Keratinocyte (primary cell): ENCODE measurements around the gene TUBB3. TPM values are rescaled to one million over a fixed set of nuclear protein-coding genes. Genes with fewer than 3 reads are reported as not detected.

Experiments used
- DNase-seq: peaks from one replicate; pipeline ENCODE4 v3.0.0-alpha.2; 2011; ENCODE audit warnings: low read depth, missing footprints, low spot score
- FAIRE-seq: peaks from 2 replicates; lab custom pipeline; 2011; peaks lifted over from hg19 to GRCh38; lab: Jason Lieb, UNC
- H2AFZ ChIP-seq: 2 replicates; pipeline ENCODE4 v1.6.0; 2012; ENCODE audit warnings: low read length, control low read depth, inconsistent platforms; ENCODE audit not compliant: control insufficient read depth
- H3K27ac ChIP-seq: 2 replicates; pipeline ENCODE4 v1.5.1; 2011; ENCODE audit warnings: low read length; ENCODE audit not compliant: control insufficient read depth, insufficient read depth
- H3K27me3 ChIP-seq: 3 replicates; pipeline ENCODE4 v1.6.0; 2011; ENCODE audit warnings: low read length; ENCODE audit not compliant: control insufficient read depth, insufficient read depth; ENCODE audit errors: extremely low read depth
- H3K36me3 ChIP-seq, 2 experiments: 2 replicates in 1 of 2; 3 replicates in 1 of 2; pipeline ENCODE4 v1.5.1; 2011; ENCODE audit warnings: low read length in 2 of 2, mild to moderate bottlenecking in 1 of 2; ENCODE audit not compliant: control insufficient read depth in 2 of 2, insufficient read depth in 2 of 2; ENCODE audit errors: extremely low read depth in 1 of 2
- H3K4me1 ChIP-seq: 3 replicates; pipeline ENCODE4 v1.5.1; 2011; ENCODE audit warnings: low read length; ENCODE audit not compliant: control insufficient read depth, insufficient read depth; ENCODE audit errors: extremely low read depth
- H3K4me2 ChIP-seq: 3 replicates; pipeline ENCODE4 v1.6.0; 2011; ENCODE audit warnings: low read depth, low read length; ENCODE audit not compliant: control insufficient read depth, insufficient read depth; ENCODE audit errors: extremely low read depth
- H3K4me3 ChIP-seq, 3 experiments: fragments of 200-600 bp in 1 of 3; sonication (generic) in 1 of 3; 2 replicates in 2 of 3; 3 replicates in 1 of 3; pipeline ENCODE4 v1.5.1; 2011 to 2016; ENCODE audit warnings: low read length in 3 of 3, mild to moderate bottlenecking in 3 of 3, control low read depth in 2 of 3, inconsistent platforms in 1 of 3, low read depth in 1 of 3, mixed read lengths in 1 of 3, mixed run types in 1 of 3, moderate library complexity in 1 of 3; ENCODE audit not compliant: control insufficient read depth in 2 of 3, insufficient read depth in 2 of 3; ENCODE audit errors: extremely low read depth in 1 of 3
- H3K79me2 ChIP-seq: 2 replicates; pipeline ENCODE4 v1.6.0; 2012; ENCODE audit warnings: low read length; ENCODE audit not compliant: control insufficient read depth, insufficient read depth
- H3K9ac ChIP-seq: 3 replicates; pipeline ENCODE4 v1.6.0; 2011; ENCODE audit warnings: low read length; ENCODE audit not compliant: control insufficient read depth, insufficient read depth; ENCODE audit errors: extremely low read depth
- H3K9me1 ChIP-seq: 3 replicates; pipeline ENCODE4 v1.6.0; 2011; ENCODE audit warnings: low read length; ENCODE audit not compliant: control insufficient read depth, insufficient read depth; ENCODE audit errors: extremely low read depth
- H3K9me3 ChIP-seq: 2 replicates; pipeline ENCODE4 v1.5.1; 2012; ENCODE audit warnings: low read depth, low read length; ENCODE audit not compliant: control insufficient read depth
- H4K20me1 ChIP-seq: 3 replicates; pipeline ENCODE4 v1.6.0; 2011; ENCODE audit warnings: low read length; ENCODE audit not compliant: control insufficient read depth, insufficient read depth; ENCODE audit errors: extremely low read depth
- CTCF ChIP-seq, 3 experiments: IDR thresholded peaks in 1 of 3; conservative IDR thresholded peaks in 1 of 3; optimal IDR thresholded peaks in 1 of 3; 2 replicates in 2 of 3; 3 replicates in 1 of 3; pipeline versions ENCODE3 to v1.5.1; 2011; ENCODE audit warnings: low read length in 3 of 3, mild to moderate bottlenecking in 3 of 3, moderate library complexity in 2 of 3, control low read depth in 1 of 3, inconsistent platforms in 1 of 3; ENCODE audit not compliant: insufficient read depth in 2 of 3; ENCODE audit errors: extremely low read depth in 1 of 3
- EZH2 ChIP-seq: IDR thresholded peaks from one replicate; pipeline ENCODE4 v1.6.1; 2012; ENCODE audit warnings: inconsistent platforms, mild to moderate bottlenecking, low read length, moderate library complexity
- dilution Hi-C: fragments of 300-500 bp; cut with MboI; formaldehyde crosslinking; loops from one replicate; pipeline ENCODE4 v1.7.0; 2020; ENCODE audit warnings: low sequenced_read_pairs; ENCODE audit not compliant: extremely low pct_ligation_motif_present
- polyA plus RNA-seq, 5 experiments: library from polyadenylated mRNA; depleted of rRNA in 3 of 5; stranded (reverse) in 3 of 5; stranded (forward) in 1 of 5; unstranded in 1 of 5; fragments of >200 nt; gene quantifications; 1 replicate in 1 of 5; 2 replicates in 3 of 5; 3 replicates in 1 of 5; pipeline versions ENCODE4 v1.2.1 to v1.2.3, GENCODE V29; 2011 to 2012; ENCODE audit warnings: missing spikeins in 2 of 5, low read depth in 1 of 5, low replicate concordance in 1 of 5

TUBB3 gene
- polyA plus RNA-seq, 1 donor (not counting 4 experiments of a cell fraction or from before 2014, with no cell fraction given) = 34.0 TPM

DNA sequence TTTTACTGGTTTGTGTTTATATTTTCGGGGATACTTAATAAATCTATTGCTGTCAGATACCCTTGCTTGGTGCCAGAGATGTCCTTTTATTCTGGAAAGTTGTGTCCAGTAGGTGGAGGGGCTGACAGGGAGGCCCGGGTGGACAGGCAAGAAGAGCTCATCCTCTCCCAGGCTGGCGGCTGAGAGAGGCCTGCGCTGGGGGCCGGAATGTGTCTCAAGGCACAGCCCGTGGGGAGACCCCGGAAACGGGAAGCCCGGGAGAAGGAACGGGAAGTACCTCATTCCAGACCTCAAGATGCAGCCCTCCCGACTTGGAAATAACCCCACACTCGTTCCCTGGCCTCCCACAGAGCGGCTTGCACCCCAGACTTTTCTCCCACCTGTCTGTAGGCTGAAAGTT lies 12.9 kb downstream of the TUBB3 start:
- Histone ChIP-seq H3K4me1 (no peaks in the 10 kb centered on the region), H3K9me3 (no peaks in the 10 kb centered on the region), H3K36me3 (peaks cover 9 to 12% of the 10 kb centered on the region in 2 experiments), H3K27me3 (peaks cover 6% of the 10 kb centered on the region), H3K9me1 (no peaks in the 10 kb centered on the region), H3K27ac (no peak overlapping the region), H3K79me2 (no peaks in the 10 kb centered on the region), H4K20me1 (no peaks in the 10 kb centered on the region), H3K4me3 (no peak overlapping the region), H2AFZ (no peak overlapping the region), H3K4me2 (no peak overlapping the region), H3K9ac (no peak overlapping the region)
- no peak for FAIRE-seq
- no peak for DNase-seq
- TF ChIP-seq CTCF (optimal IDR thresholded peaks at IDR 0.05 in 1 of 3, IDR thresholded peaks at IDR 0.05 in 1 of 3, conservative IDR thresholded peaks at IDR 0.05 in 1 of 3; ENCODE audit: extremely low read depth in 1 of 3, insufficient read depth in 2 of 3, low read length in 3 of 3) = no peak
- TF ChIP-seq EZH2 = no peak
- dilution Hi-C loops = no loop called here

GRCh38 chr16:89936508-89936907 lies 13.4 kb downstream of the TUBB3 start:
- Histone ChIP-seq H3K36me3 (peaks cover 9 to 12% of the 10 kb centered on the region in 2 experiments), H3K9me1 (no peaks in the 10 kb centered on the region), H3K4me2 (no peak overlapping the region), H3K79me2 (no peaks in the 10 kb centered on the region), H3K9ac (no peak overlapping the region), H4K20me1 (no peaks in the 10 kb centered on the region), H3K9me3 (no peaks in the 10 kb centered on the region), H3K27me3 (peaks cover 6% of the 10 kb centered on the region), H3K27ac (no peak overlapping the region), H2AFZ (no peak overlapping the region), H3K4me3 (no peak overlapping the region), H3K4me1 (no peaks in the 10 kb centered on the region)
- no peak for FAIRE-seq
- no peak for TF ChIP-seq CTCF (optimal IDR thresholded peaks at IDR 0.05 in 1 of 3, IDR thresholded peaks at IDR 0.05 in 1 of 3, conservative IDR thresholded peaks at IDR 0.05 in 1 of 3; ENCODE audit: extremely low read depth in 1 of 3, insufficient read depth in 2 of 3, low read length in 3 of 3)
- TF ChIP-seq EZH2 = no peak
- DNase-seq = no peak
- dilution Hi-C loops = no loop called here
